Uterus (tissue), 2 donors: Measurements from ENCODE around the gene SERTAD1.

Experiments
- POLR2A ChIP-seq, 2 donors: fragments of 450-650 bp; IDR thresholded peaks; one replicate each; pipeline ENCODE4 v1.6.1; 2016; ENCODE audit warnings: antibody characterized with exemption in 2 of 2, mild to moderate bottlenecking in 1 of 2, moderate library complexity in 1 of 2
- TF ChIP-seq, protein P1 (sequence below), 4 experiments: fragments of 200-600 bp in 2 of 4; fragments of 450-650 bp in 2 of 4; sonication (generic) in 2 of 4; IDR thresholded peaks; one replicate each; pipeline ENCODE4 v1.5.1; 2016 to 2019; ENCODE audit warnings: antibody characterized with exemption in 4 of 4, mild to moderate bottlenecking in 2 of 4, moderate library complexity in 1 of 4

DNA sequence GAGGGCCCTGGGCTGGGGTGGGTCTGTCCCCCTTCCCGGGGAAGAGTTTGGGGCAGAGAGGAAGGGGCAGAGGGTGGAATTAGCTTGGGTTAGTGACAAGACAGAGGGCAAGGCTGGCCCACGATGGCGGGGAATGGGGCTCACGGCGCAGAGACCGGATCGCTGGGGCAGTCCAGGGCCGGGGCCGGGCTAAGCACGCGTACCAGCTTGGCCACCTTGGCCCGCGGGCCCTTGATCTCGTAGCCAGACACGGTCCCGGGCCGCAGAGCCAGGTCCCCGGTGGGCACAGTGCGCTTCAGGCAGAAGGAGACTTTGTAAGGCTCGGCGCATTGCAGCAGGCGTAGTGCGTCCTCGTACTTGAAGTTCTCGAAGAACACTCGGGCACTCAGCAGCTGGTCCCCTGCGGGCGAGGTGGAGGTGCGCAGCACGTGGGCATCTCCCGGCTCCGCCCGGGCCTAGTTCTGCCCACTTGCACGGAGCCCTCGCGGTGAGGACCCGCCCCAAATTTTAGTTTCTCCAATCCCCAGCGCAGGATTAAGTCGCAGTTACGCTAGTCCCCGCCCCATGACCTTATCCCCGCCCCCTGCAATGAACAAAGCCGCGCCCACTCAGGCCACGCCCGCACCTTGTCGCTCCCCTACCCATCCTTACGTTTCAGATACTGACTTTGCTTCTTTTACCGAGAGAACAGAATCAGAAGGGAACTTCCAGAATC is 27.2 kb downstream of the SERTAD1 start:
- TF ChIP-seq, protein P1, sequence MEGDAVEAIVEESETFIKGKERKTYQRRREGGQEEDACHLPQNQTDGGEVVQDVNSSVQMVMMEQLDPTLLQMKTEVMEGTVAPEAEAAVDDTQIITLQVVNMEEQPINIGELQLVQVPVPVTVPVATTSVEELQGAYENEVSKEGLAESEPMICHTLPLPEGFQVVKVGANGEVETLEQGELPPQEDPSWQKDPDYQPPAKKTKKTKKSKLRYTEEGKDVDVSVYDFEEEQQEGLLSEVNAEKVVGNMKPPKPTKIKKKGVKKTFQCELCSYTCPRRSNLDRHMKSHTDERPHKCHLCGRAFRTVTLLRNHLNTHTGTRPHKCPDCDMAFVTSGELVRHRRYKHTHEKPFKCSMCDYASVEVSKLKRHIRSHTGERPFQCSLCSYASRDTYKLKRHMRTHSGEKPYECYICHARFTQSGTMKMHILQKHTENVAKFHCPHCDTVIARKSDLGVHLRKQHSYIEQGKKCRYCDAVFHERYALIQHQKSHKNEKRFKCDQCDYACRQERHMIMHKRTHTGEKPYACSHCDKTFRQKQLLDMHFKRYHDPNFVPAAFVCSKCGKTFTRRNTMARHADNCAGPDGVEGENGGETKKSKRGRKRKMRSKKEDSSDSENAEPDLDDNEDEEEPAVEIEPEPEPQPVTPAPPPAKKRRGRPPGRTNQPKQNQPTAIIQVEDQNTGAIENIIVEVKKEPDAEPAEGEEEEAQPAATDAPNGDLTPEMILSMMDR (IDR thresholded peaks at IDR 0.05) = no peak
- TF ChIP-seq POLR2A (IDR thresholded peaks at IDR 0.05) = no peak
